ENCODE measurements around the gene NAGLU.

The NAGLU gene

GRCh38 chr17:42530952-42531454 is 5.0 kb upstream of the NAGLU start:
- TF ChIP-seq CTCF (IDR thresholded peaks at IDR 0.05), result no peak

- peak; percentile 50; the same call in 1 of the 2 replicates for TF ChIP-seq CTCF (IDR thresholded peaks at IDR 0.05)
Observed at GRCh38 chr17:42531455-42532354, 4.3 kb upstream of the NAGLU start.

DNA sequence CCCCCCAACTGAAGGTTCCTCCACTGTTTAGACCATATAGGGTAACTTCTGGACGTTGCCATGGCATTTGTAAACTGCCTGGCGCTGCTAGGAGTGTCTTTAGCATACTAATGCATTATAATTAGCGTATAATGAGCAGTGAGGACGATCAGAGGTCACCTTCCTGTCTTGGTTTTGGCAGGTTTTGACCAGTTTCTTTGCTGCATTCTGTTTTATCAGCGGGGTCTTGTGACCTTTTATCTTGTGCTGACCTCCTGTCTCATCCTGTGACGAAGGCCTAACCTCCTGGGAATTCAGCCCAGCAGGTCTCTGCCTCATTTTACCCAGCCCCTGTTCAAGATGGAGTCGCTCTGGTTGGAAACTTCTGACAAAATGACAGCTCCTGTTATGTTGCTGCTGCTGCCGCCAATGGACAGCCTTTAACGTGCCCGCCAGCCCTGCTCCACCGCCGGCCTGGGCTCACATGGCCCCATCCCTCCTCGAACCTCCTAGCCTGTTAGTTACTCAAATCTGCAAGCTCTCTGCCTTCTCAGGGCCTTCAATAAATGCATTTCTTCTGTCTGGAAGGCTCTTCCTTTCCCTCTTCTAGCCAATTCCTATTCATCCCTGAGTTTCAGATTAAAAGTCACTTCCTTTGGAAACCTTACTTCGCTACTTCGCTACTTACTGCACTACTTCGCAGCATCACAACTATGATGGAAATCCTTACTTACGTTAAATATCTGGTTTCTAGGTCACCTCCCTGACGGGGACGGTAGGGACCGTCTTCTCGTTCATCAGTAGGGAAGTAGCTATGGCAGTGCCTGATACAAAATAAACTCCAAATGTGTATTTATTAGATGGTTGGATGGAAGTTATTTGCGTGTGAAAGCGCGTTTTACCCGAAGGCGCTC is 640 bp upstream of the NAGLU start:
- no peak for TF ChIP-seq CTCF (IDR thresholded peaks at IDR 0.05)

- TF ChIP-seq CTCF (IDR thresholded peaks at IDR 0.05), result no peak
Observed at GRCh38 chr17:42536372-42537155, 523 bp downstream of the NAGLU start.

GRCh38 chr17:42537156-42537805 is 1.2 kb downstream of the NAGLU start:
- TF ChIP-seq CTCF (IDR thresholded peaks at IDR 0.05), result no peak

DNA sequence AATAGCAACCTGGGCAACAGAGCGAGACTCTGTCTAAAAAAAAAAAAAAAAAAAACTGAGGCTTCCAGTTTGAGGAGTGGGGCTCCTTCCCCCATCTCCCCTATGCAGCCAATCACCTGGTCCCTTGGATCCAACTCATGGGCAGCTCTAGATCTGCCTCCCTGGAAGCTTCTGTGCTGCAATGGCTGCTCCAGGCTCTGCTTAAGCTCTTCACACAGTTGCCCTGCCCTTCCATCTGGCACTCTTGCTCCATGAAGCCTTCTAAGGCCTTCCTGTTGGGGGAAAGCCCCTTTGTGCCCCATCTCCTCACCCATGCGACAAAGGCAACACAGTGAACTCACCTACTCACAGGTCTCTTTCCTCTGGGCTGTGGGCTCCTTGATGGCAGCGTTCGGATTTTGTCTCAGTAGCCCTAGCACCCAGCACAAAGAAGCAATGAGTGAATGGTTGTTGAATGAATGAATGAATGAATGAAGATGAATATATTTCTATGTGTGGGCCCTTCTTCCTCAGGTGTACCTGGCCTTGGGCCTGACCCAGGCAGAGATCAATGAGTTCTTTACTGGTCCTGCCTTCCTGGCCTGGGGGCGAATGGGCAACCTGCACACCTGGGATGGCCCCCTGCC is 1.9 kb downstream of the NAGLU start:
- TF ChIP-seq CTCF (IDR thresholded peaks at IDR 0.05), result no peak

Measured in LNCAP (cell line).